Inferior parietal cortex (tissue), 1 donor: Measurements from ENCODE around the gene FERMT1.
"Not testable (repeated sequence)": the region's sequence is repeated elsewhere in the genome, so short reads cannot be mapped to it uniquely, and the experiment has no call there.

Experiments
- DNase-seq: peaks from one replicate; pipeline ENCODE4 v3.0.0-alpha.2; 2016; ENCODE audit errors: extremely low spot score

The FERMT1 gene

GRCh38 chr20:6040958-6041807 is 81.6 kb downstream of the FERMT1 start:
- no peak for DNase-seq

- no peak for DNase-seq
Measured at GRCh38 chr20:6040540-6040939, 82.3 kb downstream of the FERMT1 start.

GRCh38 chr20:6039766-6040165 is 83.1 kb downstream of the FERMT1 start:
- no peak for DNase-seq

- DNase-seq, result no peak
Measured at GRCh38 chr20:6038256-6038655, 84.6 kb downstream of the FERMT1 start.

- no peak for DNase-seq
Measured at GRCh38 chr20:6037082-6037481, 85.7 kb downstream of the FERMT1 start.

GRCh38 chr20:6036213-6036612 is 86.6 kb downstream of the FERMT1 start:
- DNase-seq, result no peak

- DNase-seq, result no peak
Measured at GRCh38 chr20:6034134-6034969, 88.5 kb downstream of the FERMT1 start.

GRCh38 chr20:6032907-6033306 is 89.9 kb downstream of the FERMT1 start:
- DNase-seq, result not testable (repeated sequence)

GRCh38 chr20:6030453-6031080 is 92.3 kb downstream of the FERMT1 start:
- DNase-seq, result no peak

GRCh38 chr20:6029538-6029937 is 93.3 kb downstream of the FERMT1 start:
- no peak for DNase-seq

GRCh38 chr20:6028818-6029217 is 94.0 kb downstream of the FERMT1 start:
- no peak for DNase-seq

GRCh38 chr20:6026051-6026450 is 96.8 kb downstream of the FERMT1 start:
- DNase-seq, result no peak
